ENCODE measurements around the gene SPEG. TPM values are rescaled to one million over a fixed set of nuclear protein-coding genes. Genes with fewer than 3 reads are reported as not detected.

The SPEG gene
- polyA plus RNA-seq, 4 donors: 10.3 to 15.2 (median 13.3) TPM

GRCh38 chr2:219474285-219475060, 39.8 kb downstream of the SPEG start:
- DNase-seq (ENCODE audit: low read depth in 4 of 4, low spot score in 3 of 4): no peak

- no peak for DNase-seq (ENCODE audit: low read depth in 4 of 4, low spot score in 3 of 4)
Measured at GRCh38 chr2:219475278-219475677, 40.6 kb downstream of the SPEG start.

- DNase-seq (ENCODE audit: low read depth in 4 of 4, low spot score in 3 of 4): peak in 1 of 4 donors; percentile 44
Measured at GRCh38 chr2:219475697-219476651, 41.3 kb downstream of the SPEG start.

GRCh38 chr2:219476652-219477151, 42.1 kb downstream of the SPEG start:
- DNase-seq (ENCODE audit: low read depth in 4 of 4, low spot score in 3 of 4): peak in 1 of 4 donors; percentile 56

- no peak for DNase-seq (ENCODE audit: low read depth in 4 of 4, low spot score in 3 of 4)
Measured at GRCh38 chr2:219477179-219477578, 42.5 kb downstream of the SPEG start.

- DNase-seq (ENCODE audit: low read depth in 4 of 4, low spot score in 3 of 4): no peak
Measured at GRCh38 chr2:219477815-219478214, 43.2 kb downstream of the SPEG start.

- DNase-seq (ENCODE audit: low read depth in 4 of 4, low spot score in 3 of 4): no peak
Measured at GRCh38 chr2:219478916-219479315, 44.3 kb downstream of the SPEG start.

- no peak for DNase-seq (ENCODE audit: low read depth in 4 of 4, low spot score in 3 of 4)
Measured at GRCh38 chr2:219480004-219480403, 45.4 kb downstream of the SPEG start.

- DNase-seq (ENCODE audit: low read depth in 4 of 4, low spot score in 3 of 4): no peak
Measured at GRCh38 chr2:219482674-219483405, 48.2 kb downstream of the SPEG start.

- no peak for DNase-seq (ENCODE audit: low read depth in 4 of 4, low spot score in 3 of 4)
Measured at GRCh38 chr2:219483451-219484342, 49.1 kb downstream of the SPEG start.

- no peak for DNase-seq (ENCODE audit: low read depth in 4 of 4, low spot score in 3 of 4)
Measured at GRCh38 chr2:219484343-219485200, 49.9 kb downstream of the SPEG start.

GRCh38 chr2:219485201-219485580, 50.5 kb downstream of the SPEG start:
- no peak for DNase-seq (ENCODE audit: low read depth in 4 of 4, low spot score in 3 of 4)

- DNase-seq (ENCODE audit: low read depth in 4 of 4, low spot score in 3 of 4): no peak
Measured at GRCh38 chr2:219486380-219486959, 51.8 kb downstream of the SPEG start.

GRCh38 chr2:219488149-219488843, 53.7 kb downstream of the SPEG start:
- DNase-seq (ENCODE audit: low read depth in 4 of 4, low spot score in 3 of 4): no peak

GRCh38 chr2:219488844-219489194, 54.2 kb downstream of the SPEG start:
- DNase-seq (ENCODE audit: low read depth in 4 of 4, low spot score in 3 of 4): no peak

GRCh38 chr2:219489315-219489714, 54.7 kb downstream of the SPEG start:
- no peak for DNase-seq (ENCODE audit: low read depth in 4 of 4, low spot score in 3 of 4)

GRCh38 chr2:219490186-219490585, 55.5 kb downstream of the SPEG start:
- DNase-seq (ENCODE audit: low read depth in 4 of 4, low spot score in 3 of 4): no peak

GRCh38 chr2:219490600-219491130, 56.0 kb downstream of the SPEG start:
- DNase-seq (ENCODE audit: low read depth in 4 of 4, low spot score in 3 of 4): no peak
